HG02885 (cell line): Measurements from ENCODE around the gene SPINK14.

Experiments used
- ATAC-seq: cut with Tn5 transposase; IDR thresholded peaks from one replicate; pipeline ENCODE4 v1.9.1; 2021; ENCODE audit warnings: mild to moderate bottlenecking; ENCODE audit not compliant: unreplicated experiment, poor library complexity

SPINK14 gene, protein sequence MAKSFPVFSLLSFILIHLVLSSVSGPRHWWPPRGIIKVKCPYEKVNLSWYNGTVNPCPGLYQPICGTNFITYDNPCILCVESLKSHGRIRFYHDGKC

DNA sequence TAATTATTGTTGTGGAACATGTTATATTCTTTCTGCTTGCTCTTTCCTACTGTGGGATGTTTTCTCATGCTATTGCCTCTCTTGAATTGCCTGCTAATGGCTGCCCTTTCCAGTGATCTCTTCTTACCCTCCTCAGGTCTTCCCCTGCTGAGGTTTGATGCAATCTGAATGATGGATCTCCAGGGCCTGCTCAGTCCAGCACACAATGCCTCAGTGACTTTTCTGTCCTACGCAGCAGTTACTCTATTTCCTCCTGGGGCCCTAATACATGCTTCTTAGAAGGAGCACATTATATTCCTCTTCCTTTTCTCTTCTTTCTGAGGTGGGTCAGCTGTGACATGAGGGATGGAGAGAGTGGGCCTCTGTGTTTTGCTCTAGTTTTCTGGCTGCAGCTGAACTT, at the start of gene SPINK14:
SPINK14 (plus strand) TSS at position 301 of the 400 bp plus-strand sequence. CDS start 1,187 bp downstream, outside the sequence.
- no peak for ATAC-seq

DNA sequence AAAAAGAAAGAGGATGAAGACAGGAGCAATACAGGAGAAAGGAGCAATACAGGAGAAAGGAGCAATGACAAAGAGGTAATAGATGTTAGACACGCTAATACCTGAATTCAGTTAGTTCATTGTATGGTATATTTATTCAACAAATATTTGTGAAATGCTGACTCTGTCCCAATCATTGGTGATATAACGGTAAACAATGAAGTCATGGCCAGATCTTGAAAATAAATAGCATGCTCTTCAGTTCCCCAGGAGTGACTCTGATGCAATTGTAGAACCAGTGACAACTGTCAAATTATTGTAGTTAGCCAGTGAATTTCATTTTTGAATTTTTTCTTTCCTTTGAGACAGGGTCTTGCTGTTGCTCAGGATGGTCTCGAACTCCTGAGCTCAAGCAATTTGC, 48.0 kb upstream of the SPINK14 start:
- ATAC-seq: no peak

DNA sequence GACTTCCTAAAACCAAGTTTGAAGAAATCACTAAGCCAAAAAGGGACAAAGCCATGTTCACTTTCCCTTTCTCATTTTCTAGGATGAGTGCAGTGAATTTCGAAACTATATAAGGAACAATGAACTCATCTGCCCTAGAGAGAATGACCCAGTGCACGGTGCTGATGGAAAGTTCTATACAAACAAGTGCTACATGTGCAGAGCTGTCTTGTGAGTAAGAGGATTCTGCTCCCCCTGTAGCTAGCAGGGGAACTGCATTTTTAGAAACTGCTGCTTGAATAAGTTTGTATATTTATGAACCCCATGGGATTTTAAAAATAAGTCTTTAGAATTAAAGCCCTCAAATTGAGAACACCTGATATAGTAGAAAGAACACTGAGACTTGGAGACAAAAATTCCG, 42.7 kb upstream of the SPINK14 start:
- ATAC-seq: no peak

DNA sequence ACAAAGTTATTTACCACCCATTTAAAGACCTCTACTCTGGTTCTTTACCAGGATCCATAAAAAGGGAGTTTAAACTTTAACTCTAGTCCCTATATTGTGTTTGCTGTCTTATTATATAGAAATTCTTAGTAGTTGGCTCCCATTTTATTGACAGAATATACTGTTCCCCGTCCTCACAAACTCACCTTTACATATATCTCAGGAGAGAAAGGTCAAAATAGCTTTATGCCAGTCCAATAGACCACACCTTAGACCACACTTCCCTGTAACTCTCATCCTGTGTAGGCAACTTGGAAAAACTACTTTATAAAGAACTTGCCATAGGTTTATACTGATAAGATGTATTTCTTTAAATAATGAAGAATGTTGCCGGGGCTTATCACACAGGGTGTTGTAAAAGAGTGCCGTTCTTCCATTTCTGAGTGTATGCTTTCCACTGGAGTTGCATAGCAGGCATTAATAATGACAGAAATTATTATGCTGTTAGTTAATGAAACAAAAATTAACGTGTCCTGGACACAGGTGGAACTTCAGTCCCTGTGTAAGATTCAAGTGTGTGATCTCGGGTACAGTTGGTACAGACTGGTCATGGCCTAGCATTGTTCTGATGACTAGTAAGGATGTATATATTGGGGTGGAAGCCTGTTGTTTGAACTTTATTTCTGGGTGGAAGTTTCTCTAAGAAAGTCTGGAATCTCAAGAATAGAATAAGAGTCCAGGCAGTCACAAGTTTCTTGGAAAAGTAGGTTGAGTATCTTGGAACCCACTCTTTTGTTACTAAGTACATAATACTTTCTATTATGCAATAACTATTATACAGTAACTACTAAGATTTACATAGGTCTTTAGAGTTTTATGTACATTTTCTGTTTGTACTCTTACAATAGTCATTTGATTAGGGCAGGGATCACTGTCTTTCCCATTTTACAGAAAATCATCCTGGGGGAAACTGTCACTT, 33.0 kb upstream of the SPINK14 start:
- no peak for ATAC-seq

DNA sequence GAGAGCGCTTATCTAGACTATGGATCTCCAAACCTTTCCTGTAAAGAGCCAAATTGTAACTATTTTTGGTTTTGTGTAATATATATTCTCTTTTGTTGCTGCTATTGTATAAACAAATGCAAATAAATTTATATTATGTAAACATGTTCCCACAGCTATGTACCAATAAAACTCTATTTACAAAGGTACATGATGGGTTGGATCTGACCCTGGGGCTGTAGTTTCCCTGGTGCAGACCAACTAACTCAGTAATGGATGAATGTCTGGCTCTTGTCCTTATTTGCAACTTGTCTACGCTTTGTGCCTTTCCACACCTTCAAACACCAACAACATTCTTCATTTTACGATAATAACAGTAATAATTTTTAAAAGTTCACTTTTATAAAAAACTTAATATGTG, 27.5 kb upstream of the SPINK14 start:
- ATAC-seq: no peak

DNA sequence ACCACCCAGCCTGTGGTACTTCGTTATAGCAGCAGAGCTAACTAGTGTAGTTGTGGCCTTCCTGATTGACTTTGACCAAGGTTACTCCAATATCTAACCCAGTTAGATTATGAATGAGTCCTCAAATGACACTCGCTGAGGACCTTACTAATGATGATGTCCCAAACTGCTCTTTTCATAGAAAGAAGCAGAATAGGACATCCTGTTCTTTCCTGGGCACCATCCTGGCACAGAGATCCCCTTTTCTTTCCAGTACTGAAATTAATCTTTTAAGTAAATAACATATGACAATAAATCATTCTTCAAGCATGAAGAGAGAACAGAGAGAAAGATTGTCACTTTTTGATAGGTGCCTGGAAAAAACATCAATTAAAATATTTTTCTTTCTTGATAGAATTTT, 26.7 kb upstream of the SPINK14 start:
- no peak for ATAC-seq

DNA sequence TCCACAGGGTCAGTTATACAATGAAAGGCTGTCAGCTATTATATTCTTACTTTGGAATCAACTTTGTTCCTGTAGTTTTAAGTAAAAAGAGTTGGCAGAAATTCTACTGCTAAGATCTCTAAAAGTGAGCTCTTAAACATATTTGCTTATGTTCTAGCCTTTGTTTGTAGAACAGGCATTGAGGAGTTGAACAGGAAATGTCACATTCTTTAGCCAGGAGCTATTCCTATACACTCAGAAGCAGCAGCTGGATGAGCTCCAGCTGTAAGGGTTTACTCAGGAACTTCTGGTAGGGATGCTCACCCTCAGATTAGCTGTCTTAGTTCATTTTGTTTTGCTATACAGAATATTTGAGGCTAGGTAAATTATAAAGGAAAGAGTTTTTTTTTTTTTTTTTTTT, 22.4 kb upstream of the SPINK14 start:
- ATAC-seq: no peak

DNA sequence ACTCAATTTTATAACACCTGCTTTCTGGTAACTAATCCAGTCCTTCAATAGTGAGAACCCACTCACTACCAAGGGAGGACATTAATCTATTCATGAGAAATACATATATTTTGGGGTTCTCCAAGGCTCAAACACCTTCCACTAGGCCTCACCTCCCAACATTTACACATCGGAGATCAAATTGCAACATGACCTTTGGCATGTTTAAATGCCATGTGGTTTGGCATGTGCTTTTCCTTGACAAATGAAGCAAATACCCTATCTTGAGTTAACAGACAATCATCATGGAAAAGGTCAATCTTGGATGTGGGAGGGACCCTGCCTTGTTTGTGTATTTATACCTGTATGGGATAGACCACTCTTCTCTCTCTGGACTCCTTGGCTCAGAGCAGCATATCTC, 21.9 kb upstream of the SPINK14 start:
- no peak for ATAC-seq

DNA sequence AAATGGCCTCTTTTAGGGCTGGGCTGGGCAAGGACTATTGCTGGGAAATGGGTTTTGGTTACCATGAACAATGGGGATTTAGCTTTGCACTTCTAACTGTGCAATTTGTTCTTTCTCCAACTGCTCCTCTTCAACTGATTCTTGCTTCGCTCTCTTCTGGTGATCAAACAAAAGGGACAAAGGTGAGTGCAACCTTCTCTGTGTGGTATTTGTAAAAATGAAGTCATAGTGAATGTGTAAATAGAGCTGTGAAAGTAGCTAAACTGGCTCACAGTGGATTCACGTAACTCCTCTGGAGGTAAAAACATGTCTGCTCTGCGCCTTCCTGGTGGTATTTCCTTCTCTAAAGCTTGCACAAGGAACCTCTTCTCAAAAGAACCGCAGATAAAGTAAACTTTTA, 20.9 kb upstream of the SPINK14 start:
- ATAC-seq: no peak

DNA sequence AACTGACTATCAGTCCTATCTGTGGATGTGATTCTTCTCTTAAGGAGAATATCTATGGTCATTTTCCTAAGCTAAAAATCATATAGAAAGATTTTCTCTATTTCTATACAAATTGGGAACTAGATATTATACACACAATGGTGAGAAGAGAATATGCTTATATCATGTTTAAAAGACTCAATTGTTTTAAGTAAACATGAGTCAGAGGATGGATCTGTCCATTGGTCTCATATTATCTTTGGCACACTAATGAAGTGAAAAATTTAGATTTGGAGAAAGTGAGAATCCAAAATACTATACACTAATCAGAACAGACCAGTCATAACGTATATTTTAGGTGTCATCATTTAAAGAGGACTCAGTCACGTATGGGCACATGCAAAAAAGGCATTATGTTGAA, 16.5 kb upstream of the SPINK14 start:
- ATAC-seq: no peak

DNA sequence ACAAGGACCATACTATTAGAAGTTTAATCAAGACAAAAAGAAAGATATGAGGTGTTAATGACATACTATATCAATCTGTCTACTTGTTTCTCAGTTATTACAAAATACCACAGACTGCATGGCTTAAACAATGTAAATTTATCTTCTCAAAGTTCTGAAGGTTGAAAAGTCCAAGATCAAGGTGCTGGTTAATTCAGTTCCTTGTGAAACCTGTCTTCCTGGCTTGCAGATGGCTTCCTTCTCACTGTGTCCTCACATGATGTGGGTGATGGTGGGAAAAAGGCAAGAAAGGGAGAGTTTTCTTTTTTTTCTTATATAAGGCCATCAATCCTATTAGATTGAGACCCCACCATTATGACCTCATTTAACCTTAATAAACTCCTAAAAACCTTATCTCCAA, 15.6 kb upstream of the SPINK14 start:
- ATAC-seq: no peak

DNA sequence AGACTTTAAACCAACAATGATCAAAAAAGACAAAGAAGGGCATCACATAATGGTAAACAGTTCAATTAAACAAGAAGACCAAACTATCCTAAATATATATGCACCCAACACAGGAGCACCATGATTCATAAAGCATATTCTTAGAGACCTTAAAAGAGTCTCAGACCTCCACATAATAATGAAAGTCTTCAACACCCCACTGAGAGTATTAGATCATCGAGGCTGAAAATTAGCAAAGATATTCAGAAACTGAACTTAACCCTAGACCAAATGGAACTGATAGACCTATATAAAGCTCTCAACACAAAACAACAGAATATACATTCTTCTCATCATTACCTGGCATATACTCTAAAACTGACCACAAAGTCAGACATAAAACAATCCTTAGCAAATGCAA, 11.7 kb upstream of the SPINK14 start:
- ATAC-seq: no peak

DNA sequence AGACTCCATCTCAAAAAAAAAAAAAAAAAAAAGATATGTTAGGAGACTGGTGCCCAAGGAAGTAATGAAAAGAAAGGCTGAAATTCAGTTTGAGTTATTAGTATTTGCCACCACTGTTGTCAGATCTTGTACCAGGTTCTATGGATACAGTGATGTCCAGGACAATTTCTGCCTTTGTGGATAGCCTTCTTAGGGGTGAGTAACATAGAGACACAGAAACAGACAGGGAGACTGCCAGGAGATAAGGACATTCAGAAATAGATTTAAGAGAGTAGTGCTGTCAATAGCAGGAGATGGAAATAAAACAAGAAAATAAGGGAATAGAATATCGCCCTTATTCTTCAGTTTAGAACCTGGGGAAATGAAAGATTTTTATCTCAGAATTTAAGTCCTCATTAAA, 6.3 kb upstream of the SPINK14 start:
- ATAC-seq: no peak

DNA sequence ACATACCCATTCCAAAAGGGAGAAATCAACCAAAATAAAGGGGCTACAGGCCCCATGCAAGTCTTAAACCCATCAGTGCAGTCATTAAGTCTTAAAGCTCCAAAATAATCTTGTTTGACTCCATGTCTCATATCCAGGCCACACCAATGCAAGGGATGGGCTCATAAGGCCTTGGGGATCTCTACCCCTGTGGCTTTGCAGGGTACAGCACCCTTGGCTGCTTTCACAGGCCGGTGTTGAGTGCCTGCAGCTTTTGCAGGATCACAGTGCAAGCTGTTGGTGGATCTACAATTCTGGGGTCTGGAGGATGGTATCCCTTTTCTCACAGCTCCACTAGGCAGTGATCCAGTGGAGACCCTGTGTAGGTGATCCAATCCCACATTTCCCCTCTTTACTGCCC, 5.0 kb upstream of the SPINK14 start:
- no peak for ATAC-seq

DNA sequence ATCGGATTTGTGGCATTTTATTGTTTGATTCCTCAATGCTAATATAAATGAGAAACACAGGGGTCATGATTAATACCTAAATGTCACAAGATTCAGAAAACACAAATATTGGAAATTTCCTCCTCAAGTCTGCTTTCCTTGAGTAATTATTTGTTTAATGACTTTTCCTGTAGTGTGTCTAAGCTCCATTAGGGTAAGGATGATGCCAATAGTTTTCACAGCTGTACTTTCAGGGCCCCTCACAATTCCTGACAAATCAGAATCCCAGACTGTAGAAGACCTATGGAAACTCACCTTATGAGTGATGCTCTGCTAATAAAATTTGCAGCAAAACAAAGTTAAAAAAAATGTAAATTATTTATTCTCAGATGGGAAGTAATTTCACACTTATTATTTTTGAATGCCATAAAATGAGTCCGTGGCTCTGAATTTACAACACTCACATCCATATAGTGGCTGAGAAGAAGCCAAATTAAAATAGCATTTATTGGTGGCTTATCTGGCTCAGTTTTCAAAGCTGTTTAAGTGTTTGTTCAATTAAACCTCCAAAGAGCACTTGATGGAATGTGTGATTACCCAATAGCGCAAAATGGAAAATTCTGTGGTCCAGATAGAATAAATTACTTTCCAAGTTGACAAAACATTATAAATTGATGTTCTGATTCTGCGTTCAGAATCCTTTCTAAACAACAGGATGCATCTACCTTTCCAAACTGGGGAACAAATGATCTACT, 1.6 kb upstream of the SPINK14 start:
- no peak for ATAC-seq

DNA sequence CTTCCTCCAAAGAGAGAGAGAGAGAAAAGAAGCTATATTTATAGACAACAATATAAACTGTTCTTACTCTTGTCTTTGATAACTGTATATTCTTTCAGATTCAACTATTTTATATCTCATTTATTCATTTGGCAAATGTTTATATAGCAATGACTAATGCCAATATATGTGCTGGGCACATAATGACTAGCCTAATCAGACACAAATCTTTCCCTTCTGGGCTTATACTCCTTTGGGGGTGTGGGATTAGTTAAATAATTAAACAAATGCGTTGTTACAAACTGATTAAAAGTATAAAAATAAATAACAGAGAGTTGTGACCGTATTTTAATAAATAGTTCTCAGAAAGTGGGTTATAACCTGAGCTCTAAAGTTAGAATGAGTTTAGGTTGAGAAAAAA, 4.0 kb downstream of the SPINK14 start:
- no peak for ATAC-seq

DNA sequence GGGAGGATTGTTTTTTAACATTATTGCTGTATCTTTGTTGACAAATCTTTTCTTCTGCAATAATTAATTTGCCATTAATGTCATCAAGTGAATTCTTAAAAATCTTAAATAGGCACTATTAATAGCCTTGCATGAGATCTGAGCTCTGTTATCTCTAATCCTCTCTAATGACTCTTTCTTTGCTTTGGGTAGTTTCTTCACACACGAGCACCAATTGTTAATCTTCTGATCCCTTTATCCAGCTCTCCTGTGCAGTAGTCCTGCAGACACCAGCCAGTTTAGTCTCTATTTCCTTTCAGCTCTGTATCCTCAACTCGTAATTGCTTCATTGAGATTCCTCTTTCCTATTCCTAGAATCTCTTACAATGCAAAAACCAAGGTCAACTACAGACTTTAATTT, 8.1 kb downstream of the SPINK14 start:
- no peak for ATAC-seq

DNA sequence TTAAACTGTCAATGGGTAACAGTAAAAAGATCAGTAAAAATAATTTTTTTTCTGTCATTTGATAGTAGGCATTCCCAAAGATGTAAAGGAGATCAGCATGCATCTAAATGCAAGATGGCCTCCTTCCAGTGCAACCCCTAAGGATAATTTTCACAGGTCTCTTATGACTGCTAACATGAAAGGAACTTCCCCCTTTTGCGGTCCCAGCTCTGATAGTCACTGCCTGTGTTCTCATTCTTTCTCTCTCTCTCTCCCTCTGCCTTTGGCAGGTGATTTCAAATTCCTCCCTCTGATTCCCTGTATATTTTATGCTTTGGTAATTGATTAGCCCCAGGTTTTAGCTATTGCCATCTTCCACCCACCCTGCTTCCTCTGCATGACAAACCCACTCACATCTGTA, 8.9 kb downstream of the SPINK14 start:
- no peak for ATAC-seq

DNA sequence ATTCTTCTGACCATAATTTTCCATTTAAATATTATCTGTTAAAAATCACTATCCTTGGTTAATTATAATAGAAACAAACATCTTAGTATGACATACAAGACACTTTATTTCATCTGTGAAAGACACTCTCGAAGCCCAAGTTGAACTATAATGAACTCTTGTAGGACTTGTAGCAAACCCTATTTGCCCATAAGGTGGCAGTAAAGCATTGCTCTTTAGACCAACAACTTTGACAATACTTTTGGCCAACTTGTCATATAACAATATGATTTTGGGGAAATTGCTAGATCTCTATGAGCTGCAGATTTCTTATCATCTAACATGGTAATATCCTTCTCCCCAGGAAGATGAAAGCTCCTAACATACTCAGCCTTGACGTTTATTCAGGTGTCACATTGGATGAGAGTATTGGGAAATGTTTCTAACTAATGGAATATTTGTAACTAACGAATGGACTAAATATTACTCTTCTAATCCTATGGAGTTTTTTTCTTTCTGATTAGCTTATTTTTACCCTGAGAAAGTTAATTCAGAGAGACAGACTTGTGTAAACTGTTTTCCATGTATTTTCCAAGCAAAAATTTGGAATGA, 11.0 kb downstream of the SPINK14 start:
- ATAC-seq: peak; percentile 88

DNA sequence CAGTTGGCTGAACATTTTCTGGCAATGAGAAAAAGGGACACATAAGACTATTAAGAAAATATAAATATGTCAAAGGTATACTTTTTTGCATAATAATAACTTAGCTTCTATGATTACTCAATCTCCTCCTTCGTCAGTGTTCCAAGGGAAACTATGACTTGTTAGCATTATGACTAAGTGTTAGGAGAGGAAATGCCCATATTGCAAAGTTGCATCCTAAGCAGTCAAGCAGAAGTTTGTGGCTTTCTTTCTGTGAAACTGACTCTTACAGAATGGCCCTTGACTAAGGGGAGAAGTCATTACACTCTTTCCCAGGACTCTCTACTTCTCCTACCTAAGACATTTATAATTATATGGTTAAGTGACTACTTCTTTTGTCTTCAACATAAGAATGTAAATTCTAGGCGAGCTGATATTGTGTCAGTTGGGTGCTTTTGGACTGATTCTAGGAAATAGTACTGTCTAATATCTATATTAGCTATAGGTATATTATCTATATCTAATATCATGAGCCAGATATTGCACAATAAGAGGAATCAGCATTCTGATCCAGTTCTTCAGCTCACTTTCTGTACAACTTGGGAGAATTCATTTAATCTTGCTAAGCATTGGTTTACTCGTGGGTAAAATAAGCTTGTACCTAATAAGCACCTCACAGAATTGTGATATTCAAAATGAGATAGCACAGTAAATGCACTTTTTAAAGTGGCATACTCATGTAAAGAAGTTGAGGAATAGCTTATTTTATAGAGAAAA, 18.1 kb downstream of the SPINK14 start:
- peak; percentile 75 for ATAC-seq
